GM19025 (cell line): ENCODE measurements around the gene LGALS3BP.

Experiments
- ATAC-seq: cut with Tn5 transposase; IDR thresholded peaks from one replicate; pipeline ENCODE4 v1.9.1; 2021; ENCODE audit warnings: mild to moderate bottlenecking, low read depth, moderate library complexity; ENCODE audit not compliant: unreplicated experiment

Gene LGALS3BP

GRCh38 chr17:78999947-79000395 lies 20.2 kb upstream of the LGALS3BP start:
- no peak for ATAC-seq

- ATAC-seq: no peak
Measured at GRCh38 chr17:78999056-78999768, 19.5 kb upstream of the LGALS3BP start.

GRCh38 chr17:78998311-78999055 lies 18.8 kb upstream of the LGALS3BP start:
- ATAC-seq: no peak

DNA sequence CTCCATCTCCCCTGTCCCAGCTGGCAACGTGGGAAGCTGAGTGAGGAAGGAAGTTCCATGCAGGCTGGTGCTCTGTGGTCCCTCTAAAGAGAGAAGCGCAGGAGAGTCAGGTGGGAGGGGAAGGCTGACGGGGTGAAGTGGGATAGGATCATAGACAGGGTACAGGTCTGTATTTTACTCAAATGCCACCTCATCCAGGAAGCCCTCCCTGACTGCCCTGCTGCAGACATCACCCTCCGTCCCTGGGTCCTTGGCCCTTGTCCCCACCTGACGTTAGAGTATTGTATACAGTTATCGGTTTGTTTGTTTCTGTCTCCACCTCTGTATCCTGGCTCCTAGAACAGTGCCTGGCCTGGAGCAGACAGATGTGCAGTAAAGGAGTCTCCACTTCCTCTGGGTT lies 18.2 kb upstream of the LGALS3BP start:
- ATAC-seq: no peak

GRCh38 chr17:78997231-78997741 lies 17.6 kb upstream of the LGALS3BP start:
- no peak for ATAC-seq

DNA sequence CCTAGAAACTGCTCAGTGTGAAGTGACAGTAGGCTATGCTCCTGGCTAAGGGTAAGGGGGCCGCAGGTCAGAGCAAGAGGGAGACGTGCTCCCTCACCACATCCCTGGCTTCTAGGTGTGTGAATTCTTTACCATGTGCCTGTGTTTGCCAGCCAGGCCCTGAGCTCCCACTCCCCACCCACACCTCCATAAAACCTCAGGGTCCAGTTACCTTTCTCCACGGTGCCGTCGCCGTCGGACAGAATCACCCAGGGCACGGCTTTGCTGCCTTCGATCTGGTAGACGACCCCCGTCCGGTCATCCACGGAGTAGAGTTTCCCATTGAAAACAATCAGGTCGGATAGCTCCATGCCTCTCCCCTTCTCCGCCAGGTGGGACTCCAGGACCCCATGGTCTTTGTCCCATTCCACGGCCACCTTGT lies 17.1 kb upstream of the LGALS3BP start:
- no peak for ATAC-seq

GRCh38 chr17:78995761-78996451 lies 16.2 kb upstream of the LGALS3BP start:
- ATAC-seq: no peak

- no peak for ATAC-seq
Measured at GRCh38 chr17:78995022-78995760, 15.5 kb upstream of the LGALS3BP start.

DNA sequence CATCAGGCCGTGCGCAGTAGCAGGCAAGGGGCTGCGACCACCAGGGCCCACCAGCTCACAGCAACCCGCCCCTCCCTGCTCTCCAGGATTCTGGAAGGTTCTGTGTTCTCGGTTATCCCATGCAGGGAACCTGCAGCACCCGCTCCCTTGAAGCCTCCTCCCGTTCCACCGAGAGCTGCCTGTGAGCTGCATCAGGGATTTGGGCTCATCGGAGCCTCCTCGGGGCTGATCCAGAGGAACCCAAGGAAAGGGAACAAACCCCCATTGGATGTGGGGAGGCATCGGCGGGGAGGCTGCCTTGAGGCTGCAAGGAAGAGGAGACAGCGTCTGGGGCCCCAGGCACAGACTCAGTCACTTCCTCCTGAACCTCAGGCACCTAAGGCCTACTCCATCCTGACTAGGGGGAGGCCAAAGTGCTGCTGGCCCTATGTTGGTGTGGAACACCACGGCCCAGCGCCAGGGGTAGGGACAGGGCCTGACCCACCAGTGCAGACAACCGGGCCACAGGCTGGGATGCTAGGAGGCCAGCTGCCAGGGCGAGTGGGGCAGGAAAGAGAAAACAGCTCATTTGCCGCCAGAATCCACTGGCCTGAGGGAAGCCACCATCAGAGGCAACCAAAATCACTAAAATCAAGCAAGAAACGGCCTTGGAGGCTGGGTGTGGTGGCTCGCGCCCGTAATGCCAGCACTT lies 14.4 kb upstream of the LGALS3BP start:
- ATAC-seq: no peak

GRCh38 chr17:78993241-78993956 lies 13.7 kb upstream of the LGALS3BP start:
- ATAC-seq: no peak

DNA sequence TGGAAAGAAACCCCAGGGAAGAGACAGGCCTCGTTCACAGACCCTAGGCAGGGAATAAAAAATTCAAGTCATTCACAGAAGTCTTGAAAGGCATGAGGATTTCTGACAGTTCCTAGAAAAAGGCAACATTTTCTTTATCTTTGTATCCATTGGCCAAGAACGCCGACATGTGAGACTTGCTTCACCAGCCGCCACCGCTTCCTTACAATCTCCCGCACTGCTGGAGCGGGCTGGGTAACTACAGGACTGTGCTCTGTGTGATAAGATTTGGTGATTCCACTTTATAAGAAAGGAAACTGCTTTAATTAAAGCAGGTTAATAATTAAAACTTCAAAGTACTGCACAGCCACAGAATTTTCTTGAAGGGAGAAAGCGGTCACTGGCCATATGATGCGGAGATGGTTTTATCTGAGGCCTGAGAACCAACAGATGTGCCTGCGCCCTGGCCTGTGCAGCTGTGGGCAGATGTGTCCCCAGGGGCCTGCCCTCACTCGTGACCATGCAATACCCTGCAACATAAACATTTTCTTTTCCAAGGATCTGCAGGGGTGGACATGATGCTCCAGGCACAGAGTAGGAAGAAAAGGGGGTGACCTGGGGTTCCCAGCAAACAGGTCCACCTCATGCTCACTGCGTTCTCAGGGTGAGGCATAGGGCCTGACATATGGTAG lies 13.0 kb upstream of the LGALS3BP start:
- no peak for ATAC-seq

- ATAC-seq: no peak
Measured at GRCh38 chr17:78991906-78992532, 12.3 kb upstream of the LGALS3BP start.

DNA sequence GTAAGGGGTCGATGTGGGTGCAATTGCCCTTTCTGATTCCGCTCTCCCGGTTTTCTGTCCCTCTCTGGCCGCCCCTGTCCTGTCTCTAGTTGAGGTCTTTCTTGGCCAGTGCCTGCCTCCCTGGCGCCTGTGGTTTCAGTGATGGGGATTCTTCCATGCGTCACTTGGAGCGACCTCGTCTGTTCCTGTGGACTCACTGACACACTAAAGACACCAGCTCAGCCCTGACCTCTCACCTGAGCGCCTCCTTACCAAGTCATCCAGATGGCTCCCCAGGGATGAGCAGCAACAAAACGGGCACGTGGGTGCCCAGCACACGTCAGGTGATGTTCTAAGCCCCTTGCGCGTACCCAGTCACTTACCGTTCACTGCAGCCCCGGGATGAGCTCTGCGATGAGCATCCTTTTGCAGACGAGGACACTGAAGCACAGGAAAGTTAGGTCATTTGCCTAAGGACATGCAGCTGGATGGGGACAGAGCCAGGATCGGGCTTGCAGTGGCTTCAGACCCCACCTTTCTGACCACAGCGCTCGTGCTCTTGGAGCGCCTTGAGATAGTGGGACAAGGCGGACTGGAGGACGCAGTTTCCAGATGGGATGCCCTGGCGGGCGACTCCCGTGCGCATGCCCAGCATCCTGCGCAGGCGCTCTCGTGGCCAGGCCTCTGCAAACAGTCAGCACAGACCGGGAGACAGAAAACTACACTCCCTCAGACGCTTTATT lies 11.5 kb upstream of the LGALS3BP start:
- ATAC-seq: no peak

GRCh38 chr17:78990349-78991016 lies 10.8 kb upstream of the LGALS3BP start:
- ATAC-seq: no peak

- ATAC-seq: no peak
Measured at GRCh38 chr17:78988152-78988551, 8.4 kb upstream of the LGALS3BP start.

DNA sequence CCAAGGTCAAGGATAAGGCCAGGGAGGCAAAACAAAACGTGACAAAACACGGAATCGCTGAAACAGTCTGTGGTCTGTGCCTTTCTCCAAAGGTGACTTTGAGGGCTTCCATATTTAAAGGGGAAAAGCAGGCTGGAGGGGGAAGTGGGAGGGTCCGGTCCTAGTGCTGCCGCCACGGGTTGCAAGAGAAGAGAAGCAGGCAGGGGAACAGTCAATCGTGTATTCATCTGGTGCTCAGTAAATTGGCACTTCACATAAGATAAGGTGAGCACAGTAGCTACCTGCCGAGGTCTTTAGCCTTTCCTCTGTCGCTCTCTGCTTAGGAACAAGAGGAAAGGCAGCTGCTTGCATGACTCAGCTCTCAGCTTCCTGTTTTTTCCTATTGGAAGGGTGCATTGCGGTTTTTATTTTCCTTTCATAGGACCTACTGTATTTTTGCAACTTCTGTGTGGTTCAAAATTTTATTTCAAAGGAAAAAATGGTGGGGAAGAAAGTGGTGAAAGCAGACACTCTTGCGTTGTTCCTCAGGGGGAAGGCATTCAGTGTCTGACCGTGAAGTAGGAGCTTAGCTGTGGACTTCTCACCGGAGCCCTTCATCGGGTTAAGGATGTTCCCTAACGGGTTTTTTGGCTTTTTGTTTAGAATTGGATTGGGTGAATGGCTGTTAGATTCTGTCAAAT lies 7.1 kb upstream of the LGALS3BP start:
- ATAC-seq: no peak
